Measurements from ENCODE around the gene MEN1.

DNA sequence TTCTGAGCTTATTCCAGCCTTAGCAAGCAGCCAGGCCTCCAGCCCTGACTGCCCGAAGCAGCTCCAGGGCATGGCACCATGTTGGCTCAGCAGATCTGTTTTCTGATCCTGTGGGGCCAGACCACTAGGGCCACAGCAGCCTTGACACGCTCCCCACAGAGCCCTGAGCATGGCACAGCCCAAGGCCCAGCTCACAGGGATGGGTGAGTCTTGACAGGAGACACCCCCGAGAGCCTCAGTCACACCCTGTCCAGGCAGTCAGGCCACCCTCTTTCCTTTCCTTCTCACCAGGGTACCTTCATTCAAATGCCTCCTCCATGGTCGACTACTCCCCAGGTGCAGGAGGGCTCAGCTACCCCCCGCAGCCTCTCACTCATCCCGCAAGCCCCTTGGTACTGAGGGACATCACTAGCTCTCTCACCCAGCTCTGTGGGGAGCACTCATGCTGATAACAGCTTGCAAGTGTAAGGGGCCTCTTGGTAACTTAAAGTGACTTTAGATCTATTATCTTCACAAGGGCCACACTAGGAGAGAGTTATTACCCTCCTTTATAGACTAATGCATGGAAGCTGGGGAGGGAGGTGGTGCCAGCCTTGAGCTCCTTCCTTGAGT, 38.0 kb upstream of the MEN1 start:
- TF ChIP-seq POLR2A (IDR thresholded peaks at IDR 0.05; ENCODE audit: low read length) = no peak
- TF ChIP-seq GATA1 (IDR thresholded peaks at IDR 0.05; ENCODE audit: low read depth, low read length) = no peak

All from erythroblast (primary cell).